Ishikawa (cell line): ENCODE measurements around the gene FAM89A.

Experiments
- CEBPB ChIP-seq: IDR thresholded peaks from 2 replicates; pipeline ENCODE4 v1.6.1; 2012
- CREB1 ChIP-seq: IDR thresholded peaks from 2 replicates; pipeline ENCODE4 v1.6.1; 2012; ENCODE audit warnings: low read depth
- EGR1 ChIP-seq: IDR thresholded peaks from 2 replicates; pipeline ENCODE4 v1.6.1; 2012
- EP300 ChIP-seq: IDR thresholded peaks from 2 replicates; pipeline ENCODE4 v1.6.1; 2012; ENCODE audit warnings: borderline replicate concordance
- FOXM1 ChIP-seq: IDR thresholded peaks from 2 replicates; pipeline ENCODE4 v1.6.1; 2012; ENCODE audit warnings: low read depth, borderline replicate concordance
- MAX ChIP-seq: IDR thresholded peaks from 2 replicates; pipeline ENCODE4 v1.6.1; 2012
- NFIC ChIP-seq: IDR thresholded peaks from 2 replicates; pipeline ENCODE4 v1.6.1; 2012
- RAD21 ChIP-seq: IDR thresholded peaks from 2 replicates; pipeline ENCODE4 v1.6.1; 2012; ENCODE audit warnings: low read depth
- REST ChIP-seq: IDR thresholded peaks from 2 replicates; pipeline ENCODE4 v1.6.1; 2012; ENCODE audit warnings: low read depth, mild to moderate bottlenecking
- TAF1 ChIP-seq: IDR thresholded peaks from 2 replicates; pipeline ENCODE4 v1.6.1; 2012; ENCODE audit warnings: low read depth, mild to moderate bottlenecking
- TCF12 ChIP-seq: IDR thresholded peaks from 2 replicates; pipeline ENCODE4 v1.6.1; 2012; ENCODE audit warnings: low read depth
- TEAD4 ChIP-seq: IDR thresholded peaks from 2 replicates; pipeline ENCODE4 v1.6.1; 2012
- USF1 ChIP-seq: IDR thresholded peaks from 2 replicates; pipeline ENCODE4 v1.6.1; 2012
- YY1 ChIP-seq: IDR thresholded peaks from 2 replicates; pipeline ENCODE4 v1.6.1; 2012; ENCODE audit warnings: low read depth
- ZBTB7A ChIP-seq: IDR thresholded peaks from 2 replicates; pipeline ENCODE4 v1.6.1; 2012; ENCODE audit warnings: low read depth

Gene FAM89A

GRCh38 chr1:230978491-230979388, 61.3 kb downstream of the FAM89A start, which contains the start of the genes ARV1 and TTC13:
ARV1 (plus strand) TSS chr1:230979094; CDS start chr1:230979106, 12 bp downstream.
TTC13 (minus strand) TSS chr1:230978861; CDS start chr1:230978830, 31 bp downstream.
- peak; percentile 81 for TF ChIP-seq YY1
- TF ChIP-seq USF1 = 0 out of 2 replicates have a peak, but pooled peaks have one; percentile 47
- TF ChIP-seq TCF12 = peak; percentile 61
- peak; percentile 88 for TF ChIP-seq CREB1
- TF ChIP-seq TAF1 = peak; percentile 80
- TF ChIP-seq ZBTB7A = no peak
- TF ChIP-seq RAD21 = peak; percentile 35; the same call in 1 of the 2 replicates
- no peak for TF ChIP-seq REST
- peak; percentile 83 for TF ChIP-seq MAX
- no peak for TF ChIP-seq EGR1
- no peak for TF ChIP-seq EP300

- TF ChIP-seq FOXM1 (no peak), YY1 (no peak), REST (no peak), CEBPB (no peak), RAD21 (no peak), USF1 (no peak), TEAD4 (no peak), TAF1 (no peak), EGR1 (peak; percentile 69), CREB1 (no peak), MAX (peak; percentile 22; the same call in 1 of the 2 replicates), EP300 (no peak; the same call in 1 of the 2 replicates), ZBTB7A (peak; percentile 43; the same call in 1 of the 2 replicates), NFIC (peak; percentile 43), TCF12 (no peak)
Observed at GRCh38 chr1:230977761-230978490, 62.1 kb downstream of the FAM89A start.

GRCh38 chr1:230976825-230977747, 63.0 kb downstream of the FAM89A start:
- TF ChIP-seq CREB1 = no peak
- TF ChIP-seq NFIC = no peak
- TF ChIP-seq TCF12 = no peak
- no peak for TF ChIP-seq FOXM1
- TF ChIP-seq TAF1 = no peak
- no peak for TF ChIP-seq USF1
- no peak for TF ChIP-seq EGR1
- TF ChIP-seq CEBPB = no peak
- TF ChIP-seq ZBTB7A = no peak
- no peak for TF ChIP-seq MAX

GRCh38 chr1:230976360-230976759, 63.7 kb downstream of the FAM89A start:
- TF ChIP-seq USF1 (no peak), CREB1 (no peak), EP300 (no peak)
